ENCODE measurements around the gene PRDM16. TPM values are rescaled to one million over a fixed set of nuclear protein-coding genes. Genes with fewer than 3 reads are reported as not detected.

The PRDM16 gene
- total RNA-seq, 1 donor from 2014 or later = 21.4 TPM

- Mint-ChIP-seq H3K27ac (ENCODE audit: unreplicated experiment) (no peak overlapping the region), H3K36me3 (ENCODE audit: low read depth, unreplicated experiment) (no peaks in the 10 kb centered on the region), H3K9me3 (ENCODE audit: unreplicated experiment) (no peaks in the 10 kb centered on the region), H3K4me3 (ENCODE audit: unreplicated experiment) (no peak overlapping the region), H3K27me3 (ENCODE audit: unreplicated experiment) (peaks cover 8% of the 10 kb centered on the region), H3K4me1 (ENCODE audit: unreplicated experiment) (no peaks in the 10 kb centered on the region)
- no peak for TF ChIP-seq CTCF (IDR thresholded peaks at IDR 0.05; ENCODE audit: unreplicated experiment)
- no peak for DNase-seq (ENCODE audit: low spot score)
These were observed 148.2 kb downstream of the PRDM16 start for GRCh38 chr1:3217181-3217641.

- no peak for TF ChIP-seq CTCF (IDR thresholded peaks at IDR 0.05; ENCODE audit: unreplicated experiment)
- Mint-ChIP-seq H3K27me3 (ENCODE audit: unreplicated experiment) (peaks cover 4% of the 10 kb centered on the region), H3K4me1 (ENCODE audit: unreplicated experiment) (no peaks in the 10 kb centered on the region), H3K36me3 (ENCODE audit: low read depth, unreplicated experiment) (no peaks in the 10 kb centered on the region), H3K27ac (ENCODE audit: unreplicated experiment) (no peak overlapping the region), H3K9me3 (ENCODE audit: unreplicated experiment) (no peaks in the 10 kb centered on the region), H3K4me3 (ENCODE audit: unreplicated experiment) (peak overlapping the region; percentile 11)
- no peak for DNase-seq (ENCODE audit: low spot score)
These were observed 149.1 kb downstream of the PRDM16 start for GRCh38 chr1:3217979-3218679.

DNA sequence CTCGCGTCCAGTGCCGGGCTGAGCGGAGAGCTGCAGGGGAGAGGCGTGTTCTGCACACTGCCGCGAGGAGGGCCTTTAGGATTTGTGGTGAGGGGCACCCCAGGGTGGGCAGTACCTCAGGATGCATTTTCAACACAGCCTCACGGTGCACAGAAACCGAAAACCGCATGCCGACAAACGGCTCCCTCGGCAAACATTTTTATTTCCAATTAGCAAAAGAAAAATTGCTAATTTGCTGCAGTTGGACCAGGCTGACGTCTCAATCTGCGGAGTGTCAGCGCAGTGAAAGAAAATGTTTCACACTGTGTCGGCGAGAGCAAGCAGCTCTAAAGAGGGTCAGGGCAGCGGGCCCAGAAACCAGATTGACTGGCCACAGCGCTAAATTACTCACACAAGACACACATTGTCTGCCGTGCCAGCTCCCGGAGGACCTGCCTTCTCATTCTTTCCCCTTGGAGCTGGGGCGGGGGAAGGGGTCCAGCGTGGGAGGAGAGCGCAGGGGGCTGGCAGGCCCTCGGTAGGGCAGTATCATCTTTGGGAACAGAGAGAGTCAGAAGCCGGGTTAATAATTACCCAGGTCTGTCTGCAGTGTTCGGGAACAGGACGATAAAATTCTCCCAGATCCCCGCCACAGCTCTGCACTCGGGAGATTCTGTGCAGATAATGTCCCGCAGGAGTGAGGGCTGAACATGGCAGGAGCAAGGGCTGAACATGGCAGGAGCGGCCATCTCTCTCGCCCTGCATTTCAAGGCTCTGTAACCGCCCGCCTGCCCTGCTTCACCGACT is 150.2 kb downstream of the PRDM16 start:
- peaks cover 4% of the 10 kb centered on the region for H3K27me3 Mint-ChIP-seq (ENCODE audit: unreplicated experiment)
- no peaks in the 10 kb centered on the region for H3K36me3 Mint-ChIP-seq (ENCODE audit: low read depth, unreplicated experiment)
- DNase-seq (ENCODE audit: low spot score) = no peak
- no peaks in the 10 kb centered on the region for H3K4me1 Mint-ChIP-seq (ENCODE audit: unreplicated experiment)
- no peaks in the 10 kb centered on the region for H3K9me3 Mint-ChIP-seq (ENCODE audit: unreplicated experiment)
- no peak overlapping the region for H3K4me3 Mint-ChIP-seq (ENCODE audit: unreplicated experiment)
- TF ChIP-seq CTCF (IDR thresholded peaks at IDR 0.05; ENCODE audit: unreplicated experiment) = no peak
- no peak overlapping the region for H3K27ac Mint-ChIP-seq (ENCODE audit: unreplicated experiment)

DNA sequence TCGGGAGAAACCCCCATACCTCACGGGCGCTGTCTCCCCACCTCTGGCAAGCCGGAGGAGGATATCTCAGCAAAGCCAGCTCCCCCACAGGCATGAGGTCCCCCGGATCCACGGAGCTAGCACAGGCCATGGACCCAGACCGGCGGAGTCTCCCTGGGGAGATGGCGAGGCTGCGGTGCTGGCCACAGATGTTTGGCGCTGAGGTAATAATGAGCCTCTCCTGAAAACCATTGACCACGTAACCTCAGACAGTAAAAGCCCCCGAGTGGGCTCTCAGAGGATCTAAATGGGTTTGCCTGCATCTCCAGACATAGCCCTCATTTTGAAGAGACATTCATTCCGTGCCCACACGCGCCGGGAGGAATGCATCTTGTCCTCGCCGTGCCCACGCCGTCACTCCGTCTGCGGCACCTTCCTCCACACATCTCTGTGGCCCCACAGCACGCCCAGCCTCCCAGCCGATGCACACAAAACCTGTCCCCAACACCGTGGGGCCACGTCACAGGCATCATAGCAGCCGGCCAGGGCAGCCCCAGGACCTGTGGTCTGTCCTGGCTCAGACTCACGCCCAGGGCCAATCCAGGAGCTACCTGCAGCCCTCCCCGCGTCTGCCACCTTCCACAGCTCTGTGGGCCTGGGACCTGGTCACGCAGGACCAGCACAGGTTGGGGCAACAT is 150.9 kb downstream of the PRDM16 start:
- no peaks in the 10 kb centered on the region for H3K4me1 Mint-ChIP-seq (ENCODE audit: unreplicated experiment)
- TF ChIP-seq CTCF (IDR thresholded peaks at IDR 0.05; ENCODE audit: unreplicated experiment) = no peak

More for the DNA sequence above, 150.9 kb downstream of the PRDM16 start:
- H3K9me3 Mint-ChIP-seq (ENCODE audit: unreplicated experiment) = no peaks in the 10 kb centered on the region
- no peak overlapping the region for H3K27ac Mint-ChIP-seq (ENCODE audit: unreplicated experiment)
- no peak for DNase-seq (ENCODE audit: low spot score)
- no peak overlapping the region for H3K4me3 Mint-ChIP-seq (ENCODE audit: unreplicated experiment)
- peaks cover 4% of the 10 kb centered on the region for H3K27me3 Mint-ChIP-seq (ENCODE audit: unreplicated experiment)
- no peaks in the 10 kb centered on the region for H3K36me3 Mint-ChIP-seq (ENCODE audit: low read depth, unreplicated experiment)
